BLaER1 treated with 17β-estradiol and CSF1 and Interleukin-3, amounts not matched to agents 10 nM and 100 nM (cell line): ENCODE data around the gene SAMD4B.
A peak's percentile ranks its signal among the peaks of the same experiment; 100 is the strongest.
"Not testable (repeated sequence)": the region's sequence is repeated elsewhere in the genome, so short reads cannot be mapped to it uniquely, and the experiment has no call there.

Source experiments
- H3K27ac ChIP-seq, 11 experiments: shearing (Covaris generic); formaldehyde crosslinking; 2 replicates each; pipeline ENCODE4 v1.8.1; 2022
- H3K27me3 ChIP-seq, 11 experiments: shearing (Covaris generic); formaldehyde crosslinking; 2 replicates each; pipeline ENCODE4 v1.8.1; 2022
- H3K36me3 ChIP-seq, 11 experiments: shearing (Covaris generic); formaldehyde crosslinking; 2 replicates each; pipeline ENCODE4 v1.8.1; 2022
- H3K4me1 ChIP-seq, 10 experiments: shearing (Covaris generic); formaldehyde crosslinking; 2 replicates each; pipeline ENCODE4 v1.8.1; 2022
- H3K4me2 ChIP-seq, 11 experiments: shearing (Covaris generic); formaldehyde crosslinking; 2 replicates each; pipeline ENCODE4 v1.8.1; 2022
- H3K4me3 ChIP-seq, 10 experiments: shearing (Covaris generic); formaldehyde crosslinking; 2 replicates each; pipeline ENCODE4 v1.8.1; 2022
- H3K9ac ChIP-seq, 11 experiments: shearing (Covaris generic); formaldehyde crosslinking; 2 replicates each; pipeline ENCODE4 v1.8.1; 2022
- H3K9me3 ChIP-seq, 11 experiments: shearing (Covaris generic); formaldehyde crosslinking; replicated peaks in 1 of 11; 2 replicates each; pipeline ENCODE4 v1.8.1; 2022
- H4K20me1 ChIP-seq, 11 experiments: shearing (Covaris generic); formaldehyde crosslinking; 2 replicates each; pipeline ENCODE4 v1.8.1; 2022
- Cebpa-rat ChIP-seq, 11 experiments: shearing (Covaris generic); IDR thresholded peaks; 2 replicates each; pipeline ENCODE4 v1.8.1; 2022

Gene SAMD4B

DNA sequence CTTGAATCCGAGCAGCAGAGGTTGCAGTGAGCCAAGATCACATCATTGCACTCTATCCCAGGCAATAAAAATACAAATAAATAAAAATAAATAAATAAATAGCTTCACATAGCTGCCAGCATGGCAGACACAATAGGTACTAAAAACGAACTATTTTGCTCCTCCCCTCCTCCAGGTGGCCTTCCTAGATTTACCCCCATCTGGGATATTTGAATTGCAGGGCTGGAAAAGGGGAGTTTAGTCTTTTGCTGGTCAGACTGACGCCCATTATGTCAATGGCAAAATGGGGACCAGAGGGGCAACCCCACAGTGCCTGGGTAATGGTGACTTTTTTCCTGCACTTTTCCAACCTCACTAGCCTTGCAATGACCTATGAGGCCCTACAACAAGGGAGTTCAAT is 5.7 kb upstream of the SAMD4B start:
- H3K4me2 ChIP-seq = peak overlapping the region; percentile 45 to 99 (median 79)
- peak overlapping the region in 9 of 11 experiments; percentile 93 to 100 (median 98); a peak in 16 of 22 replicates for H3K9ac ChIP-seq
- peak overlapping the region; percentile 59 to 100 (median 99); a peak in 21 of 22 replicates for H3K27ac ChIP-seq
- H3K9me3 ChIP-seq = peaks cover 0 to 4% (median 0%) of the 10 kb centered on the region in 11 experiments; a peak in 1 of 22 replicates
- no peak for TF ChIP-seq Cebpa-rat (IDR thresholded peaks at IDR 0.05)
- H4K20me1 ChIP-seq = peaks cover 2 to 25% (median 19%) of the 10 kb centered on the region in 11 experiments; a peak in 20 of 22 replicates
- H3K36me3 ChIP-seq = peaks cover 3 to 30% (median 21%) of the 10 kb centered on the region in 11 experiments; a peak in 17 of 22 replicates
- peaks cover 78 to 85% (median 83%) of the 10 kb centered on the region in 10 experiments for H3K4me1 ChIP-seq
- H3K27me3 ChIP-seq = no peaks in the 10 kb centered on the region
- peak overlapping the region in 8 of 10 experiments; percentile 72 to 93 (median 86); a peak in 12 of 20 replicates for H3K4me3 ChIP-seq

DNA sequence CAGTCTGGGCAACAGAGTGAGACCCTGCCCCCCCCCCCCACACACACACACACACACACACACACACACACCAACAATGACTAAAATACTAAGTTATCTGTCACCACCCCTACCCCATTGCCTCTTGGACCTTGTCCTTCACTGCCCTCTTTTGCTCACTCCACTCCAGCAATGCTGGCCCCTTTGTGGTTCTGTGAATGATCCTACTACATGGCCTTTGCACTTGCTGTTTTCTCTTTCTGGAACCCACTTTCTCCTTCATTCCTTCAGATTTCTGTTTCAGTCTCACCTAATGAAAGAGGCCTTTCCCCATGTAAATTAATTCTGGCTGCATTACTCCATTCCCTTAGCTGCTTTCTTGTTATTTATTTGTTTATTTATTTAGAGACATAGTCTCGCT is 2.5 kb upstream of the SAMD4B start:
- Histone ChIP-seq H3K9me3 (peaks cover 0 to 4% (median 0%) of the 10 kb centered on the region in 11 experiments; a peak in 1 of 22 replicates), H3K4me2 (peak overlapping the region; percentile 86 to 99 (median 97)), H3K27ac (peak overlapping the region in 10 of 11 experiments; percentile 72 to 100 (median 97); a peak in 21 of 22 replicates), H3K36me3 (peaks cover 0 to 6% (median 3%) of the 10 kb centered on the region in 11 experiments; a peak in 4 of 22 replicates), H3K9ac (peak overlapping the region in 10 of 11 experiments; percentile 2 to 91 (median 86); a peak in 14 of 22 replicates), H4K20me1 (peaks cover 3 to 22% (median 17%) of the 10 kb centered on the region in 11 experiments; a peak in 18 of 22 replicates), H3K27me3 (no peaks in the 10 kb centered on the region), H3K4me1 (peaks cover 65 to 71% (median 69%) of the 10 kb centered on the region in 10 experiments), H3K4me3 (peak overlapping the region in 3 of 10 experiments; percentile 84 to 87 (median 86); a peak in 5 of 20 replicates)
- no peak for TF ChIP-seq Cebpa-rat (IDR thresholded peaks at IDR 0.05)

DNA sequence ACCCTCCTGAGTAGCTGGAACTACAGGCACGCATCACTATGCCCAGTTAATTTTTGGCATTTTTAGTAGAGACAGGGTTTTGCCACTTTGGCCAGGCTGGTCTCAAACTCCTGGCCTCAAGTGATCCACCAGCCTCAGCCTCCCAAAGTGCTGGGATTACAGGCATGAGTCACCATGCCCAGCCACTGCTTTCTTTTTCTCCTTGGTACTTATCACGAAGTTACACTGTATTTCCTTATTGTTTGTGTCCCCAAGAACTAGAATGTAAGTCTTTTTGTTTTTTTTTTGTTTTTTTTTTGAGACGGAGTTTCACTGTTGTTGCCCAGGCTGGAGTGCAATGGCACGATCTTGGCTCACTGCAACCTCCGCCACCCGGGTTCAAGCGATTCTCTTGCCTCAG is 2.1 kb upstream of the SAMD4B start:
- peak overlapping the region; percentile 64 to 87 (median 79) for H3K4me3 ChIP-seq
- H3K4me2 ChIP-seq = peak overlapping the region; percentile 86 to 99 (median 97)

DNA sequence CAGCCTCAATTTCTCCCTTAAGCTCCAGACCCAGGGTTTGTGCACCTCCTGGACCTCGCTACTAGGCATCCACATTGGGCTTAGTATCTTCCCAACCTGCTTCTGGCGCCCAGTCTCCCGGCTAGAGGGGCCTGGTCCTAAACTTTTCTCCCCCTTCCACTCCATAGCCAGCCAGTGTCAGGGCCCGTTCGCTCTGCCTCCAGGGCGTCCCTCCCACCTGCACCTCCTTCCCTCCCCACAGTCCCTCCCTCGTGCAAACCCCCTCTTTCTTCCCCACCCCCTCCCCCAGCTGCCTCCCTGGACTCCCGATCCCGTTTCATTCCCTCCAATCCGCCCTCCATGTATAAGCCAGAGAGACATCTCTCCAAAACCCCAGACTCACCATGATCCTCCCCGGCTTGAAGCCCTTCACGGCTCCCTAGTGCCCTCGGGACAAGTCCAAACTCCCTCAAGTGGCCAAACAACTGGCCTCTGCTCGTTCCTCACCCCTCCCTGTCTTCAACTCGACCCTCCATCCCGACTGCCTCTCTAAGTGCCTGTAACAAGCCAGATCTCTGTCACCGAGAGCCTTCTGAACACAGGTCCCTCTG is 997 bp upstream of the SAMD4B start:
- Histone ChIP-seq H3K4me1 (peaks cover 74 to 82% (median 79%) of the 10 kb centered on the region in 10 experiments), H3K9ac (peak overlapping the region; percentile 80 to 91 (median 87)), H3K9me3 (peaks cover 0 to 4% (median 0%) of the 10 kb centered on the region in 11 experiments; a peak in 1 of 22 replicates), H3K27me3 (no peaks in the 10 kb centered on the region), H3K27ac (peak overlapping the region; percentile 72 to 100 (median 95)), H3K4me3 (peak overlapping the region; percentile 64 to 87 (median 79)), H3K4me2 (peak overlapping the region; percentile 86 to 99 (median 97)), H3K36me3 (peaks cover 3 to 21% (median 16%) of the 10 kb centered on the region in 11 experiments; a peak in 19 of 22 replicates), H4K20me1 (peaks cover 17 to 37% (median 33%) of the 10 kb centered on the region in 11 experiments; a peak in 20 of 22 replicates)
- TF ChIP-seq Cebpa-rat (IDR thresholded peaks at IDR 0.05) = no peak

More for the DNA sequence above, 2.1 kb upstream of the SAMD4B start:
- H3K9me3 ChIP-seq, H3K27me3 ChIP-seq: not testable (repeated sequence)
- H4K20me1 ChIP-seq = peaks cover 8 to 27% (median 22%) of the 10 kb centered on the region in 11 experiments; a peak in 20 of 22 replicates
- peak overlapping the region; percentile 72 to 100 (median 95); a peak in 21 of 22 replicates for H3K27ac ChIP-seq
- H3K4me1 ChIP-seq = peaks cover 70 to 74% (median 71%) of the 10 kb centered on the region in 10 experiments
- peak overlapping the region; percentile 80 to 91 (median 87); a peak in 19 of 22 replicates for H3K9ac ChIP-seq
- peaks cover 0 to 11% (median 7%) of the 10 kb centered on the region in 11 experiments; a peak in 10 of 22 replicates for H3K36me3 ChIP-seq

DNA sequence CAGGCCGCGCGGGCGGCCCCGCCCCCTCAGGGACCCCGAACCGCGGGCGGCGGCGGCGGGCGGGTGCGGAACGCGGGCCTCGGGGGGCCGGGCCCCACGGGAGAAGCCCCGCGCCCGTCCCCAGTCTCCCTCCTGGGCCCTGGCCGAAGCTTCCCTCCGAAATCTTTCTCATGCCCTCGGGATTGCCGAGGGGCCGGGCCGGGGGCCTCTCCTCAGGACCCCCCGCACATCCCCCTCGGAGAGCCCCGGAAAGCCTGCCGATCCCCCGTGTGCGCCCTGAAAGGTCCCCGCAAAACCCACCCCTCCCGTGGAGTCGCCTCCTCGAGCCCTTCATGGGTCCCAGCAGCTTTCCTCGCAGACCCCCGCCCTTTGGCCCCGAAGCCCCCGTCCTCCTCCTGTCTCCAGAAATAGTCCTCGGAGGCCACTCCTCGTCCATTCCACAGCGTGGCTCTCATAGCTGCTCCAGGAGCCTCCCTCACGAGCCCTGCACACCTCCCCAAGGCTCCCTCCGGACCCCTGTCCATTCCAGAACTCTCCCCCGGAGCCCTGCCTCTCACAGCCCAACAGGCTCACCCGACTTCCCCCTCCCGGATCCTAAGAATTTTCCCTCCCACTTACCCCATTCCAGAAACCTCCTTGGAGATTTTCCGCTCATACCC is 555 bp downstream of the SAMD4B start:
- H3K4me1 ChIP-seq = peaks cover 58 to 80% (median 78%) of the 10 kb centered on the region in 10 experiments
- TF ChIP-seq Cebpa-rat (IDR thresholded peaks at IDR 0.05) = no peak
- H3K9ac ChIP-seq = peak overlapping the region; percentile 94 to 100 (median 98)
- peaks cover 14 to 36% (median 32%) of the 10 kb centered on the region in 11 experiments for H3K36me3 ChIP-seq
- H3K27me3 ChIP-seq = no peaks in the 10 kb centered on the region
- peak overlapping the region; percentile 91 to 98 (median 97) for H3K4me2 ChIP-seq
- peak overlapping the region; percentile 92 to 98 (median 94) for H3K27ac ChIP-seq
- no peaks in the 10 kb centered on the region for H3K9me3 ChIP-seq
- H4K20me1 ChIP-seq = peaks cover 31 to 53% (median 48%) of the 10 kb centered on the region in 11 experiments; a peak in 21 of 22 replicates
- peak overlapping the region; percentile 94 to 100 (median 98) for H3K4me3 ChIP-seq

DNA sequence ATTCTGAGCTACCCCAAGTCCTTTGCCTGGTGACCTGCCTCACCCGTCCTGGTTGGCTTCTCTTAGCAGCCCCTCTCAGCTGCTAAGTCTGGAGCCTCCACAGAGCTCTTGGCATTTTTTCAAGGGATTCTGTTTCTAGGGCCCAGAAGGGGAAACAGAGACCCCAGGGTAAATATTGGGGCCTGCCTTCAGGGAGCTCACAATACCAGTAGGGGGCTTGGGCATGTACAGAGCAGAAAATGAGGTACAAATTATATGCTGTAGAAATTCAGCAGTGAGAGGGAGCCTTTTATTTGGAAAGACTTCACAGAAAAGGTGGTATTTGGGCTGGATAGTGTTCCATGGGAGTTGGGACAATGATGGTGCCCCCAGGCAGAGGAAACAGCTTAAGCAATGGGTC is 3.7 kb downstream of the SAMD4B start:
- Histone ChIP-seq H3K36me3 (peaks cover 45 to 68% (median 63%) of the 10 kb centered on the region in 11 experiments), H3K27ac (0 out of 22 replicates have a peak overlapping the region, but pooled peaks of 1 of the 11 experiments have one; percentile 3), H3K4me1 (peaks cover 33 to 60% (median 51%) of the 10 kb centered on the region in 10 experiments), H4K20me1 (peaks cover 59 to 85% (median 78%) of the 10 kb centered on the region in 11 experiments; a peak in 21 of 22 replicates), H3K27me3 (no peaks in the 10 kb centered on the region), H3K9ac (peak overlapping the region in 5 of 11 experiments; percentile 5 to 100 (median 97); a peak in 5 of 22 replicates), H3K4me3 (no peak overlapping the region), H3K9me3 (no peaks in the 10 kb centered on the region), H3K4me2 (peak overlapping the region; percentile 91 to 98 (median 97); a peak in 17 of 22 replicates)
- TF ChIP-seq Cebpa-rat (IDR thresholded peaks at IDR 0.05) = no peak

DNA sequence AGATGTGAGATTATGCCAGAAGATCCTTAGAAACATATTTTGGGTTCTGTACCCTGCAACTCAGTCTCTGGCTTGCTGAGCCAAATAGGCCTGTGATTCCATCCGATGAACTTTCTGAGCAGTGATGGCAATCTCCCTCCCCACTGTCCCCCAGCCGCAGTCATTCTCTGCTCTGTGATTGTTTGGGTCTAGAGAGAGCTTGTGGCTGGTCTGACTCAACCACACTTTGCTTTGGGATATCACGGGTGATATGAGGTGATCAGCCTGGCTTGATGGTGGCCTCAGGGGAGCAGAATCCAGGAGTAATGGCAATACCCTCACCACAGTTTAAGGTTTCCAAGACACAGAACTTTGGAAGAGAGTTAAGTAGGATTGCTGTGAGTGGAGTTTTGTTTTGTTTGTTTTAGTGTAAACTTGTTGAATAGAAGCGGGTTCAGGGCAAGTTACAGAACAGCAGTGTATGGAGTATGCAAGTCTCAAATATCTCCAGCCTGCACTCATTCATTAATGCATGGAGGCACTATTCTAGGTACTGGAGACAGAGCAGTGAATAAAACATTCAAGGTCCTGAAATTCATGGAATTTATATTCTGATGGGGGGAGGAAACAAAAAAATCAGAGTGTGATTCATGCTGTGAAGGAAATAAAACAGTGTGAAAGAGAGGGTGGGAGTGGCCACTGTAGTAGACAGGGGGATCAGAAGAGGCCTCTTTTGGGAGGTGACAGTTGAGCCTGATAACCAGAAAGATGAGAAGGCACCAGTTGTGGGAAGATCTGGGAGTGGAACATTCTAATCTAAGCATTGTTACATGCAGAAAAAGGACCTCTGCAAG is 5.3 kb downstream of the SAMD4B start:
- H3K9me3 ChIP-seq = no peaks in the 10 kb centered on the region
- TF ChIP-seq Cebpa-rat (IDR thresholded peaks at IDR 0.05) = no peak
- no peak overlapping the region for H3K4me3 ChIP-seq
- H3K4me1 ChIP-seq = peaks cover 38 to 72% (median 56%) of the 10 kb centered on the region in 10 experiments
- H3K27me3 ChIP-seq = no peaks in the 10 kb centered on the region
- H3K9ac ChIP-seq = peak overlapping the region in 7 of 11 experiments; percentile 13 to 38 (median 23); a peak in 5 of 22 replicates
- H3K27ac ChIP-seq = no peak overlapping the region
- peak overlapping the region in 5 of 11 experiments; percentile 1 to 20 (median 11); a peak in 6 of 22 replicates for H3K4me2 ChIP-seq
- peaks cover 67 to 100% (median 94%) of the 10 kb centered on the region in 11 experiments; a peak in 21 of 22 replicates for H4K20me1 ChIP-seq
- peaks cover 61 to 84% (median 79%) of the 10 kb centered on the region in 11 experiments for H3K36me3 ChIP-seq

DNA sequence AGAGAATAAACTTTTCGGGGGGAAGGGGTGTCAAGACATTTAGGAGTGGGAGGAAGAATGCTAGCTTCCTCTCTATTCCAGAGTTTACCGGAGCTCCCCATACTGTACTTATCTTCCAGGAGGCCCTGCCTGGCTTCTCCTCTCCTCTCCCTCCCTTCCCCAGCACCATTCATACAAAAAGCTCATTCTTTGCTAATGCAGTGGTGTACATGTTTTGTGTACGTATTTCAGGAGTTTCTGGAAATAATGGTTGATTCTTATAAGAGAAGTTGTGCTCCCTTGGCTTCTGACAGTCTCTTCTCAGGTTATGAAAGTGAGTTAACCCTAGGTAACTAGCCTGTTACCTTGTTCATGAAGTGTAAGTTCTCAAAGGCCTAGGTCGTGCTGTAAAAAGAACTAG is 7.1 kb downstream of the SAMD4B start:
- Histone ChIP-seq H4K20me1 (peaks cover 67 to 99% (median 89%) of the 10 kb centered on the region in 11 experiments; a peak in 21 of 22 replicates), H3K4me3 (no peak overlapping the region), H3K9me3 (no peaks in the 10 kb centered on the region), H3K27ac (no peak overlapping the region), H3K4me2 (no peak overlapping the region), H3K27me3 (no peaks in the 10 kb centered on the region), H3K9ac (peak overlapping the region in 1 of 11 experiments; percentile 17; a peak in 1 of 22 replicates), H3K36me3 (peaks cover 77 to 99% (median 96%) of the 10 kb centered on the region in 11 experiments), H3K4me1 (peaks cover 24 to 58% (median 41%) of the 10 kb centered on the region in 10 experiments)
- no peak for TF ChIP-seq Cebpa-rat (IDR thresholded peaks at IDR 0.05)
